HUDEP-2 (cell line): ENCODE results near the gene SOHLH2.

ENCODE experiments used
- DNase-seq, 76 experiments: peaks; one replicate each; lab custom pipeline; 2025; ENCODE audit not compliant: unreplicated experiment in 76 of 76; lab: John Stamatoyannopoulos, UW

The SOHLH2 gene, protein sequence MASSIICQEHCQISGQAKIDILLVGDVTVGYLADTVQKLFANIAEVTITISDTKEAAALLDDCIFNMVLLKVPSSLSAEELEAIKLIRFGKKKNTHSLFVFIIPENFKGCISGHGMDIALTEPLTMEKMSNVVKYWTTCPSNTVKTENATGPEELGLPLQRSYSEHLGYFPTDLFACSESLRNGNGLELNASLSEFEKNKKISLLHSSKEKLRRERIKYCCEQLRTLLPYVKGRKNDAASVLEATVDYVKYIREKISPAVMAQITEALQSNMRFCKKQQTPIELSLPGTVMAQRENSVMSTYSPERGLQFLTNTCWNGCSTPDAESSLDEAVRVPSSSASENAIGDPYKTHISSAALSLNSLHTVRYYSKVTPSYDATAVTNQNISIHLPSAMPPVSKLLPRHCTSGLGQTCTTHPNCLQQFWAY

GRCh38 chr13:36214163-36214921 is at the start of gene SOHLH2:
Gene SOHLH2 (minus strand): TSS chr13:36214556. CDS start chr13:36214526, 30 bp downstream.
- no peak for DNase-seq

DNA sequence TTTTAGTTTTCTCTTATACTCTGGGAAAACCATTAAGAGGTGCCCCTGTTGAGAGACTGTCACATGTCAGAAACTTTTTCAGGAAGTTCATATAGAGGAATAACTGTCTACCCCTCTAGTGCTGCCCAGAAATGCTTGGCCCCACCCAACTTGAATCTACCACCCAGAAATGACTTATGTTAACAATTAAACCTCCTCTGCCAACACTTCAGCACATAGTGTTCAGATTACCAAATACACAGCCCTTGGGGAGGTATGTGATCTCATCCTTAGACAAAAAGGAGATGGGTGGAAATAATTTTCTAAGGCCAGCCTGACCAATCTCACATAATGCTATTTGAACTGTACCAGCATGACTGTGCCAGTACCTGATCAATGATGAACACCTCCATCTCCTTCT is 47.6 kb upstream of the SOHLH2 start:
- DNase-seq: no peak

GRCh38 chr13:36261011-36261410 is 46.7 kb upstream of the SOHLH2 start:
- DNase-seq: no peak

DNA sequence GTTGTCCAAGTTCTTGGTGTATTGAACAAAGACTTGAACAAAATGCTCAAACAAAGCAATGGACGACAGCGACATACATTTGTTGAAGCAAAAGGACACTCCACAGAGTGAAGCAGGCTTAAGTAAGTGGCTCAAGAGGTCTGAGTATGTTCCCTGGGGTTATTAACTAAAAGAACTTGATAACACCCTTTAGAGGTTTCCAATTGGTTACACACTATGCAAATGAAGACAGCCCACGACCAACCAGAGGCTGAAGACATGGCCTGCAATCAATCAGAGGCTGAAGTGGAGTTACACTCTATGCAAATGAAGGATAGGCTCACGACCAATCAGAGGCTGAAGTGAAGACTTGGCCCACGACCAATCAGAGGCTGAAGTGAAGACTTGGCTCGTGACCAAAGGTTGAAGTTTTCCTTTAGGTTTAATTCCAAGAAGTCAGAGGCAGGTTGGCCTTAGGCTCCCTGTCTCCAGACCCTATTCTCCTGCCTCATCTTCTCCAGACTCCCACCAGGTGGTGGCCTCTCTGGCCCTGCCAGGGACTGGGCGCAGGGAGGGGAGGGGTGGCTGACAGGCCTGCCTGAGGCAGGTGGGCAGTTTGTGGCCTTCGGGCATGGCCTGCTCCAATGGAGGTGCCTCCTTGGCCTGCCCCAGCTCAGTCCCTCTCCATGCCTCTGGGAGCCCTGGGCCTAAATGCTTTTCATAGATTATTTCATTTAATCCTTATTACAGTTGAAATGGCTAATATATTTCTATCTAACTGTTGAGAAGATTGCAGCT is 45.2 kb upstream of the SOHLH2 start:
- no peak for DNase-seq

DNA sequence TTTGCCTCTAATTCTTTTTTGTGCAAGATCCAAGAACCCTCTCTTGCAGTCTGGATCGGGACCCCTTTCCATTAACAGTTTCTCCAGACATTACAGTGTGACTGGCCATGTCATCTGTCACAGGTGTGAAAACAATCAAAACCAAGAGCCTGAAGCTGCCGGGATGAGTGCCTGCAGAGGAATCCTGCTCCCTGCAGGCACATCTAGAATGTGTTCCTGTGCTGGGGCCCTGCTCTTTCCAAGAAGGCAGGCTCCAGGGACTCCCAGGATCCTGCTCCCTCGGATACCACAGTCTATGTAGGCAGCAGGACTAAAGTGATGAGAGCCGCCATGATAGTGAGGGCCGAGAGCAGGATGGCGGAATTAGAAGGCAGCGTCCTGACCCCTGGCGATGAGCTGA is 44.5 kb upstream of the SOHLH2 start:
- no peak for DNase-seq

DNA sequence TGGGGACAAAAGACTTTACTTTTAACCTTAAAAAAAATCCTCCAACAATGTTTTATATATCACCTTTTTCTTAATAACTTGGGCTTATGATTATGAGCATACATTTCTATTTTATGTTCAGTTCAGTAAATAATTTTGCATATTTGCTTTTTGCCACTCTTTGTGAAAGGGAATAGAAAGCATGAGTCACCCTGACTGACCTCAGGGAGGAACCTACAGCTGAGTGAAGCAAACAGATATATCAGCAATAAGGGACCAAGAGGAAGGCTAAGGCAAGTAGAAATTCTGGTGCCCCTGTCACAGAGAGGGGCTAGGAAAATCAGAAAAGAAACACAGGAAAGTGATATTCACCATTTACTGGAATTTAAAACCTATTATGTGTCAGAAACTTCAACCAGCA is 37.2 kb upstream of the SOHLH2 start:
- DNase-seq: no peak

- no peak for DNase-seq
These were observed 36.7 kb upstream of the SOHLH2 start for GRCh38 chr13:36251017-36251416.

GRCh38 chr13:36248700-36249099 is 34.3 kb upstream of the SOHLH2 start:
- DNase-seq: no peak

DNA sequence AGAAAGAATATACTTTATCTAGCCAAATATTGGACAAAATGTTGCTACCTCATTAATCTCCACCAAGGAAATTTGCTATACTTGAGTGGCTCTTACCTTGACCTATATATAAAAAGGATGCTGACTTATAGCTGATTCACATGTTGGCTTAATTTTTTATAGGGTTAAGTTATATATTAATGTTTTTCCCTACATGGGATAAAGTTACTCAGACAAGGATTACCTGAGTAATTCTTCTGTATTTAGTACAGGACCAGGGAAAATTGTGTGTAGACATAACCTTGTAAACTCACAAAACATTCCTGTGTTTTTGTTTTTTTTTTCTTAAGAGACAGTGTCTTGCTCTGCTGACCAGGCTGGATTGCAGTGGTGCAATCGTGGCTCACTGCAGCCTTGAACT is 30.6 kb upstream of the SOHLH2 start:
- no peak for DNase-seq

DNA sequence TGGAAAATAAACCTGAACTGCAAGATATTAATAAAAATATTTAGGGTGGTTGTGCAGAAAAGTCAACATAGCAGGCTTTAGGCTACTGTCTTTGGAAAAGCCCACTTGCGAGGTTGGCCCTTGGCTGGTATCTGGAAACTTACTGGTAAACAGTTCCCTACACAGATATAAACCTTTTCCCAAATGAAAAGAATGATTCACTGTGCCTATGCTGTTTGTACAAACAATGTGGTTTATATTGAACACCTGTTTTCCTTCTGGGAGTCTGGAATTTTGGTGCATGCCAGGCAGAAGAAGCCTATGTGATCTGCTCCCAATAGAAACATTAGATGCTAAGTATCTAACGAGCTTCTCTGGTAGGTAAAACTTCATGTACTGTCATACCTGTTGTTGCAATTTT is 29.7 kb upstream of the SOHLH2 start:
- no peak for DNase-seq

DNA sequence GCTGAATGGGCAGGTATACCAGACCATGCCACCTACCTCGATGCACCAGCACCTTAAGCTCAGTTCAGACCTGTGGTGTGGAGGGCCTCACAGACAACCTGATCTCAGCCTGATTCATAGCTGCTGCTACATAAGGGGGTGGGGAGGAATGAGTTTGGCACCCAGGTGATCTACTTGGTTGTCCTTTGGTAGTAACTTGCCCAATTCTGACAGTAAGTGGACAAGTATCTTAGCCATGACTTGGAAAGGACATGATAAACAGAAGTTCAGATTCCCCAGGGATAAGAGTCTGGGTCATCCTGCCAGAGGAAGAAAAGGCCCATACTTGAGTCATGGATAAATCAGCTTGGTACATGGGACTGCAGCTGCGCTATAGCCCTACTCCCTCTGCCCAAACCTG is 28.4 kb upstream of the SOHLH2 start:
- no peak for DNase-seq

- no peak for DNase-seq
These were observed 16.9 kb upstream of the SOHLH2 start for GRCh38 chr13:36231236-36231635.

- DNase-seq: no peak
These were observed 10.4 kb upstream of the SOHLH2 start for GRCh38 chr13:36224730-36225129.

GRCh38 chr13:36219883-36220282 is 5.5 kb upstream of the SOHLH2 start:
- DNase-seq: no peak

DNA sequence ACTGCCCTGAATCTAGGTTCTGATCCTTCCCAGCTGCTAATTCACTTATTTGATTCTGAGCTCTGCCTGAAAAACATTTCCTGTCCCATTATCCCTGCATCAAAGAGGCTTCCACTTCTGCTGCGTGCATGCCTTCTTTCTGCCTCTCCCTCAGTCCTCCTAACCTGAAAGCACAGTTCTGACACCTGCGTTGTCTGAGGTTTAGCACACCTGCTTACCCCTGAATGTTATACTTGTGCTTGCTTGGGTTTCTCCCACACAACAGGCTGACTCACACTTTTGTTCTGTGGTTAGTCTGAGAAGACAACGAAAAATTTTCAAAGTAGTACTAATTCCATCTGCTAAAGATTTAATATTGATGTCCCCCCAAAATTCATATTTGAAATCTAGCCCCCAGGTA is 3.1 kb upstream of the SOHLH2 start:
- no peak for DNase-seq

- DNase-seq: no peak
These were observed 1.6 kb downstream of the SOHLH2 start for GRCh38 chr13:36212789-36213188.

GRCh38 chr13:36211567-36211966 is 2.8 kb downstream of the SOHLH2 start:
- DNase-seq: no peak

DNA sequence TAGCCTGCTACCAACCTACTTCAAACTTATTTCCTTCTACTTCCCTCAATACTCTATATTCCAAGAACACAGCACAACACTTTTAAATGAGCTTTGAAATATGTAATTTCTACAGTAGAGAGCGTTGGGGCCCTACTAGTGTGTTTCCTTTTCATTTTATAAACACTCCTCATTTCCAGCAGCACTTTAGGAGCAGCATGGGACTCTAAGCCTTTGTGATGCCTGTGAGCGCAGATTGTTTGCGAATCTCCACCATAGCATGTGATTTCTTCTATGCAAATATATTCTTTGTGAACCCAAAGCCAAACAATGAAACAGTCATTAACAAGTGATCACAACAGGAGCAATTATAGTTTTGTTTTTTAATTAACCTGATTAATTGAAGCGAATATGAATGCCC is 3.6 kb downstream of the SOHLH2 start:
- DNase-seq: no peak

- peak in 1 of 76 experiments; percentile 8 for DNase-seq
These were observed 6.7 kb downstream of the SOHLH2 start for GRCh38 chr13:36207672-36208071.

DNA sequence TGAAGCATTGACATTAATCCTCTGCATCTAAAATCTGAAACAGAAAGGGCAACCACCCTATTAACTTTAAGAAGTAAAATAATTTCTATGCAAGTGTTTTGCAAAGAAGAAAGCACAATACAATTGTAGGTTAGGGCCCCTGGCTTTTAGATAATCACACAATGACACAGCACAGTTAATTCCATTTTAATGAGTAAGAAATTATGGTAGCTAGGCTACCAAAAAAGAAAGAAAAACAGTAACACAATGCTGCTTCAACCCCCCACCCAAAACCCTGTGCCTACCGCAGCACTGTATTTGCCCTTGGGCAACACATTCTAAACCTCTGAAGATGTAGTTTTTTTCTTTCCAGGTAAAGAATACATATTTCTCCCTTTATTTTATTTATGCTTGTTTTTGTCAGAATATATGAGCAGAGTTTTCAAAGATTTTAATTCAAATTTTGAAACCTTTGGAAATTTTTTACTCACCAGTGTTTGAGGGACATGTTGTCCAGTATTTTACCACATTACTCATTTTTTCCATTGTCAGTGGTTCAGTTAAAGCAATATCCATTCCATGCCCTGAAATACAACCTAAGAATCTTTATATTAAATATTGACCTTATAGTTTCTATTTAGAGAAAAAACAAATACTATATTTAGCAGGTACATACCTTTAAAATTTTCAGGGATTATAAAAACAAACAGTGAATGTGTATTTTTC is 21.1 kb downstream of the SOHLH2 start:
- no peak for DNase-seq

- no peak for DNase-seq
These were observed 22.2 kb downstream of the SOHLH2 start for GRCh38 chr13:36192166-36192565.
